Measurements from ENCODE around the gene PPP1R13B.

DNA sequence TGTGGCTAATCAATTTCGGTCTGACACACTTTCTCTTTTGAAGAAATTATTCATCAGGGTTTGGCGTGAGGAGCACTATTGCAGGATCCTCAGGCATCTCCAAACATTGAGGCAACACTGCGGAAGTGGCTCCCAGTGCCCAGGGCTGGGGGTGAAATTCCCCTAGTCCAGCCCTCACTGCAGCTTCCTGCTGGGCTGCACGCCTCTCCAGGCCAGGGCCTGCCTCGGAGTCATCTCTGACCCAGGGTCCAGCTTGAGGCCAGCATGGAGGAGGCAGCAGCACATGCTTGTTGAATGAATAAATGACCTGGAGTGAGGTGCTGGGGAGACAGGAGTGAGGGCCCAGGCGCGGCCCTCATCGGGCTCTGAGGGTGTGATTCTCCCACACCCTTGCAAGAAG lies 44.9 kb upstream of the PPP1R13B start:
- TF ChIP-seq CTCF (IDR thresholded peaks at IDR 0.05; ENCODE audit: poor library complexity) = no peak
- no peak for TF ChIP-seq EZH2phosphoT487 (IDR thresholded peaks at IDR 0.05; ENCODE audit: low read depth, severe bottlenecking, unreplicated experiment)
